Measurements from ENCODE around the gene ITGA8.
"Not testable (repeated sequence)": the region's sequence is repeated elsewhere in the genome, so short reads cannot be mapped to it uniquely, and the experiment has no call there.

ITGA8 gene

GRCh38 chr10:15672469-15672868, 47.3 kb downstream of the ITGA8 start:
- DNase-seq: no peak

DNA sequence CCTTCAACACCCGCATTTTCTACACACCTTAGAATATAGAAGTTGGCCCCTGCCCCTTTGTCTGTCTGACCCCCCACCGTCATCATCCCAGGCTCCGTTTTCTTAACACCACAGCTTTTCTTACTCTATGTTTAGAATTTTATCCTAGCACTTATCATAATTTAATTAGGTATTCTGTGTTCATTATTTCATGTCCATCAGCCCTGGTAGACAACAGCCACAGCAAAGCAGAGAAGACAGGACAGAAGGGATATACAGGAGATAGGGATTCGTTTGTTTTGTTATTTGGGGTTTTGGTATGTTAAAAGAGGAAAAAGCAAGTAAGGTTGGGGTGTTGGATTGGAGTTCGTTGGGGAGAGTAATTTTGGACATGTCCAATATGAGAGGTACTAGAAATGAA, 48.8 kb downstream of the ITGA8 start:
- DNase-seq: no peak

- DNase-seq: no peak
Observed at GRCh38 chr10:15661574-15661973, 58.1 kb downstream of the ITGA8 start.

- no peak for DNase-seq
Observed at GRCh38 chr10:15660990-15661389, 58.7 kb downstream of the ITGA8 start.

DNA sequence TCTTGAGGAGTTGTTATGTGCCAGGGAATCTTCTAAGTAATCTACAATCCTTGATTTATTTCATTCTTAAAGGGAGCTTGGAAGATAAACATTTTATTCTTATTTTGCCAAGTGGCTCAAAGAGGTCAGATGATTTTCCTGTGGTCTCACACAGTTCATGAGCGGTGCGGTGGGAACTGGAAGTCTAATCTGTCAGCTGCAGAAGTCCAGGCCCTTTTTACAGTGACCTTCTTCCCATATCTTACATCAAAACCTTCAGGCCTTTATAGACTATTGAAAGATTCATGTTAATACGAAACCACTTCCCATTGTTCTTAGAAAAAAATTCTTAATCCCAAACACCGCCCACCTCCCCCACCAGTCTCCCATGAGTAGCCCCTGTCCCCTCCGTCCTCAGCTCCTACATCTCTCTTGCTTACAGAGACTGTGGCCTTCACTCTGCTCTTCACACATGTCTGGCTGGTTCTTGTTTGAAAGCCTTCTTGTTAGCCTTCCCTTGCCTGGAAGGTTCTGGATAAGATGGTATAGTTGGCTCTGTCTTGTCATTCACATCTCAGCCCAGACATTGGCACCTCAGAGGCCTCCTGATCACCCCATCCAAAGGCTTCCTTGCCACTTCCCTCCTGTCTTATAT, 61.5 kb downstream of the ITGA8 start:
- no peak for DNase-seq

DNA sequence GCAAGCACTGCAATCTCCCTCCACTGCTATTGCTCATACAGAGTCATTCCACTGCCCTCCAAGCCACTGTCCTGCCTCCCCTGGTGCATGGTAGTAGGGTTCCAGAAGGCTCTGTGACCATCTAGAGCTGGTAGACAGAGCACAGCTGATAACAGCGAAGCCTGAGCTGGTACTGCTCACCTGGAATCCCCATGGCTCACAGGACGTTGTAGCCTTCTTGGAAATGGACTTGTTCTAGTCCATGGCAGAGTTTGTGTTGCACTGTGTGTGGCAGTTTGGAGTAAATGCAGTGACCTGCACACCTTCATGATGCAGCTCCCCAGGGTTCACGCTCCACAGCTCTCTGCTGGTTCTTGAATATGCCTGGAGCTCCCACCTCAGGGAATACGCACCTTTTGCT, 67.0 kb downstream of the ITGA8 start:
- no peak for DNase-seq

DNA sequence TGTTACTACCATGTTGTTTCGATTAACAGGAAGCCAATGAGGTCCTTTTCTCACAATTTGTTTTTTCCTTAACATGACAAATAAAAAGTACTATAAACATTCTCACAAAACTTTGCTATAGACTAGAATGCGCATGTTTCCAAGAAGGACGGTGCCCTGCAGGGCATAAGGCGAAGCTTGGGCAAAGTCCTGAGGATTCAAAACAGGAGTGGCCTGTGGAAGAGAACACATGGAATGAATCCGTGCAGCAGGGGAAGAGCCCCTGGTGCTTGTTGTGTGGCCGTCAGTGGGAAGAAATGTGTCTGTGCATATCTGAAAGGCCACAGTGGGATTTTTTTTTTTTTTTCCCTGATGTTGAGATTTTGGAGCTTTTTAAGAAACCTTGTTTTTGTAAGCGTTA, 67.6 kb downstream of the ITGA8 start:
- DNase-seq: no peak

DNA sequence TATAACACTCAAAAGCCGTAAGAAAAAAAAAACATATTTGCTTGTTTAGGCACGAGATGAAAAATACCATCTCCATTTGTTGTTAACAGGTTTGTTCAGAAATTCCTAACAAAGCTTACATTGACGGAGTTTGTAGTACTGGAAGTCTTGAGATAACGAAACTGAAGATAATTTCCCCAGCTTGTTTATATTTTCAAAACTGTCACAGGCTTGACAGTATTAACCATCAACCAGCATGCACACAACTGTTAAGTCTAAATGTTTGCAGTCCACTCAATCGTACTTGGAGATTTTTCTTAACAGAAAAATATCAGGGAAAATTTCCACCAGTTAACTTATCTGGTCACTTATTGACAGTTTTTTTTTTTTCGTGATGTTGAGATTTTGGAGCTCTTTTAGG, 68.5 kb downstream of the ITGA8 start:
- no peak for DNase-seq

DNA sequence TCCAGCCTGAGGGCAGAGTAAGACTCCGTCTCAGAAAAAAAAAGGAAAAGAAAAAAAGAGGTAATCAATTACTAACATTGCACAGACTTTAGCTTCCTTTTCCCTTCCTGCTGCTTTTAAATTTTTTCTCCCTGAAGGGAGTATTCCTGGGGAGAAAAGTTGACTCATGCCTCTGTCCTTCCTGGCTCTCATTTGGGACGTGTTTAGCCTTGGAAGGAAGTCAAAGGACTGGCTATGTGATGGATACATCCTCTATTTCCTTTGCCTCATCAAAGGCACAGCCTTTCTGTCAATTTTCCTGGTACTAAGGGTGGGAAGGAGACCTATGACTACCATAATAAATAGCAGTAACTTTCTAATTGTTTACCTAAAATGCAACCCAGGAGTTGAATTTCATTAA, 77.6 kb downstream of the ITGA8 start:
- no peak for DNase-seq

- no peak for DNase-seq
Observed at GRCh38 chr10:15640536-15641085, 79.1 kb downstream of the ITGA8 start.

GRCh38 chr10:15636446-15636845, 83.3 kb downstream of the ITGA8 start:
- DNase-seq: no peak

DNA sequence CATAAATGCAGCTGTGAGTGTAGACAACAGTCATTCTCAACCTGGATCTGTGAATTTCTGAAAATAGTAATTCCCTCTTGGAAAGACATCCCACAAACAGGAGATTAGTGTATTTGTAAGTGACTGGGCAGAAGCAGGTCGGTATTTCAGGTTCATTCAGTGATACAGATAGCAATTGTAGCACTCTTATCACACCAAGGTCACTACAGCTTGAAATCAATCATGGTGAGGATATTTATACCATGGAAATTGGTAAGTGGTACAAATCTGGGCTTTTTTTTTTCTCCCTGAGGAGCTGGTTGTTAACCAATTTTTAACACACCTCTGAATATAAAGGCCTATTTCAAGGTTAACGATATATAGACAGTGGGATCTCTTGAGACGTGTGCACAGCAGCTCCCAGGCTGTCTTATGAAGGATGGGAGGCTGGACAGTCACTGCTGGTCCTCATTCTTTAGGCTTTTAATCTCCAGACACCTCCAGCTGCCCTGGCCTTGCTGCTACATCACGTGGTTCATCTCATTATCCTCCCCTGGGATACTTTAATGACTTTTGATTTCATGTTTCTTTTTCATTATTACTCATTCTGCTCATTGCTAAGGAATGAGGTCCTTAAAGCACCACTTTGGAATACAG, 87.1 kb downstream of the ITGA8 start:
- no peak for DNase-seq

- DNase-seq: not testable (repeated sequence)
Observed at GRCh38 chr10:15631205-15631604, 88.5 kb downstream of the ITGA8 start.

- no peak for DNase-seq
Observed at GRCh38 chr10:15630353-15630752, 89.4 kb downstream of the ITGA8 start.

- DNase-seq: no peak
Observed at GRCh38 chr10:15627617-15628196, 92.0 kb downstream of the ITGA8 start.

- DNase-seq: no peak
Observed at GRCh38 chr10:15626937-15627336, 92.8 kb downstream of the ITGA8 start.

DNA sequence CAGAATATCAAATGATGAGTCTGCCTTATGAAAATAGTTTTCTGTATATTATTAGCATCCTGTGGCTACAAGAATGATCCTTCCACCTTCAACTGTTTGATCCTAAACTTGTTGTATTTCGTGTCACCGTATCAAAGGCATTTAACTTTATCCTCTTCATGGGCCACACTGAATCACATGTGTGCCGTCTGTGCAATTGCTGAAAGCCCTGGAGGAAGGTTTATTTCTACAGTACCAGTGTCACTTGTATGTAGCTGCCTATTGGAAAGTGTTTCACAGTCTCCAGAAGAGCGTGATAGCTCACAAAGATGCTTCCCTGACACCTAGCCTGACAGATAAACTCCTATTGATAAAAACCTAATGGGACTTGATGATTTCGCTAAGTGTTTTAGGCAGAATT, 94.5 kb downstream of the ITGA8 start:
- no peak for DNase-seq

GRCh38 chr10:15624401-15625196, 95.1 kb downstream of the ITGA8 start:
- no peak for DNase-seq

GRCh38 chr10:15620836-15621515, 98.7 kb downstream of the ITGA8 start:
- DNase-seq: no peak

DNA sequence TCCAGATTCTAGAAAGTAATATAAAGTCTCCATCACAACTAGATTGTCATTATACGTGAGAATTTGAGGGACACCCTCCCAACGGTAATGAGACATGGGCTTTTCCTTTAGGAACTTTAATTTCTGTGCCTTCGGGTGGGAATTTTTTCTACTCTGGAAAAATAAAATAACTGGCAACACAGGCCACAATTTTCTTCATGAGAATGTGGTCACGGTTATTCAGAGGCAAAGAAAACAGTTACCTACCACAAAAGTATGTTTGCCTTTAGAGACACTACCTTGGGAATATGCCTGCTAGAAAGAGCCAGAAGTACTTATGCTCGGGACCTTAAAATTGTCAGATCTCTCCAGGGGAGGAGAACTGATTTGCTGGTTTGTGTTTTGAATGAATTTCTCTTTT, 99.4 kb downstream of the ITGA8 start:
- DNase-seq: no peak

GRCh38 chr10:15609246-15609645, 110.5 kb downstream of the ITGA8 start:
- DNase-seq: no peak

DNA sequence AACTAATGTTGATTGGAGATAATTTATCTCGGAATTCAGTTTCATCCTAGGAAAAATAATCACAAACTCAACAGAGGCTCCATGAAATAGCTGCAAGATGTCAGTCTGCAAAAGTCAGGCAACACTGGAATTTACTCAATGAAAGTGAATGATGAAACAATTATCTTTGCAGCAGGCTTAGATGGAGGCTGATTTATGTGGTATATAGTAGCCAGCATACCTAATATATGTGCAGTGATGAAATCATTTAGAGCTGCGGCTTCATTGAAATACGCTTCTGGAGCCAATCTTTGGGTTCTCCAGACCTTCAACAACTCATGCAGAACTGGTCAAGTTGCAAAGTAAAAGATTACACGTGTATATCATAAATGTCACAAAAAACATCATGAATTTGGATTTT, 113.3 kb downstream of the ITGA8 start:
- no peak for DNase-seq

All from NCI-H1048 (cell line).